ENCODE data around the gene TBXAS1.

The TBXAS1 gene

DNA sequence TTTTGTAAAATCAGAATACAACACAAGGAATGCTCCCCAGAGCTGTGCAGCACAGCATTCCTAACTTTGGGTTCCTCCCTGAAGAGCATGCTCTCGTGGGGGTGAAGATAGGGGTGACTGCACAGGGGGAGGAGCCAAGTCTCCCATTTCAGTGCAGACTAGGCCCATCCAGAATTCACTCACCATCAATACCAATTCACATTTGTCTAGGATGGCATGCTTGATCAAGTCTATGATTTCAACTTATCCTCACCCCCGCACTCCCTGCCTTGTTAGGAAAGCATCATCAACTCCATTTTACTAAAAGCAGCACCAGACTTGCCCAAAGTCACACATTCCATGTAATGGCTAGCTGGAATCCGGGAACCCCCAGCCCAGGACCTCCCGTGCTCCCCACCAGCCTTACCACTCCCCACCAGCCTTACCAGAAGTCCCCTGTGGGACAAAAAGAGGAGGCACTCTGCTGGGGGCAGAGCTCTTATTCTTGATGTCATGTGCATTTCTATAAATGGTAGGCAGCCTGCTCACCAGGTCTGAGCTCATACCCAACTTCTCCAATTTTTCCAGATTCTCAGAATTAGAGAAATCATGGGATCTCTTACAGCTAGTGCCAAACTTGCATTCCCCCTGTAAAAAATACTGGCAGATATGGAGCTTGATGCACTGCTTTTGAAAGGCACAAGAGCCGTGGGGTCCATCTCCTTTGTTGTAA, 227.5 kb downstream of the TBXAS1 start:
- no peak for DNase-seq

DNA sequence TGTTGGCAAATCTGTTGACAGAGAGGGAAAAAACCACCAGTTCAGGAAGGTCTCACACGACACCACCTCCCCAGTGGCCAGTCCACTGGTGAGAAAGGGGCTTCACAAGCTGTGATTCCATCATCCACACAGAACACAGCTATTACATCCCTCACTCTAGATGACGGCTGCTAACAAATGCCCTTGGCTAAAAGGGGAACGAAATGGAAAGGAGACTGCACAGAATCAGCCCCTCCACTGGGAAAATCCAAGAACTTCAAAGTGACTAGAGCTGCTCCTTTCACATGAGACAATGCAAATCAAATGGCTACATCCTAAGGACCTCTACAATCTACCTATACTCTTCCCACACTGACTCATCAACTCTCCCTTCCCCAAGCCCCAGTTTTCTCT, 228.1 kb downstream of the TBXAS1 start:
- no peak for DNase-seq

GRCh38 chr7:140058517-140058916, 229.5 kb downstream of the TBXAS1 start:
- DNase-seq: no peak

GRCh38 chr7:140059273-140060242, 230.5 kb downstream of the TBXAS1 start:
- peak; percentile 58 for DNase-seq

DNA sequence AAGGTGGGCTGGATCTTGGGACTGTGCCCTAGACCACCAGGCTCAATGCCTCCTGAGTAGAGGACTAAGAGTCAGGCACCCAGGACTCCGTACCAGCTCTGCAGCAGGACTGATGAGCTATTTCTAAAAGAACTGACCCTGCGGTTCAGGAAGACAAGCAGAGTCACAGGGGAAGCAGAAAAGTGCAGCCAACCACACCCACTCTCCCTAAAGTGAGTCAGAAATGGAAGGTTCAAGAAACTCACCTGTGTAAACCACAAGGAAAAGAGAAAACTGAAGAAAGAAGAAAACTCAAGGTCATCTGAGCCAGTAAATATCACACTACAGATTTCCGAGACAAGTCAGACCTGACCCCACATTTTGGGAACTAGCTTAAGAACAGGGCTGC, 231.2 kb downstream of the TBXAS1 start:
- no peak for DNase-seq

GRCh38 chr7:140060788-140061606, 231.9 kb downstream of the TBXAS1 start:
- peak; percentile 92 for DNase-seq

DNA sequence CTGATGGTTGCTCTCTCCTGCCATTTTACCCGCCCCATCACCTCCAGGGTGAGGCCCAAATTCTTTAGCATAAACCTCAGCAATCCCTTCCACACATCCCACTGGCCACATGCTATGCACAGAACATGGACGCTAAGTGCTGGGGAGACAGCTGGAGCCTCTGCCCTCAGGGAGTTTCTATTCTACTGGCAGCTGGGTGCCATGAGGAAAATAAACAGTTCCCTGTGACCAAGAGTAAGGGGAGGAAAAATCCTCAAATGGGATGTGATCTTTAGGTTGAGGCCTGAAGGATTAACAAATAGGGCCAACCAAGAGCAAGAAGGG, 232.5 kb downstream of the TBXAS1 start:
- no peak for DNase-seq

DNA sequence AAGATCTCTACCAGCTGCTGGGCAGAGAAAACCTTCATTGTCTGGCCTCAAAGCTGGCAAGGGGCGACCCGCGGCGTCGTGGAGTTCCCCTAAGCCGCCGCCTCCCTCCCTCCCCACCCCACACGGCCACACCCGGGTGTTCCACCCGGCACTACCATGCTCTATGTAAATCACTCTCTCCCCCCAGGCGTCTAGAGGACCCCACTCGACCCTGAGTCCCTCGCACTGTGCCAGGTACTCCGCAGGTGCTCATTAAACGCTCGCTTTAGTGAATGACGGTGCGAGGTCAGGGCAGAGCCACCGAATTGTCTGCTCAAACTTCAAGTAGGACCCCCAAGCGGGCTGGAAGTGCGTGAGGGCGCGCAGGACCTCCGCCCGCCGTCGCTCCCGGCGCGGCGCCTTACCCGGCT, 233.1 kb downstream of the TBXAS1 start:
- peak; percentile 23 for DNase-seq

GRCh38 chr7:140062528-140063299, 233.7 kb downstream of the TBXAS1 start, which contains the start of gene PARP12:
PARP12 (minus strand) TSS chr7:140062951; CDS start chr7:140062847, 104 bp downstream.
- peak; percentile 71 for DNase-seq

- no peak for DNase-seq
These were observed 238.0 kb downstream of the TBXAS1 start for GRCh38 chr7:140067052-140067451.

GRCh38 chr7:140068033-140068432, 239.0 kb downstream of the TBXAS1 start:
- no peak for DNase-seq

DNA sequence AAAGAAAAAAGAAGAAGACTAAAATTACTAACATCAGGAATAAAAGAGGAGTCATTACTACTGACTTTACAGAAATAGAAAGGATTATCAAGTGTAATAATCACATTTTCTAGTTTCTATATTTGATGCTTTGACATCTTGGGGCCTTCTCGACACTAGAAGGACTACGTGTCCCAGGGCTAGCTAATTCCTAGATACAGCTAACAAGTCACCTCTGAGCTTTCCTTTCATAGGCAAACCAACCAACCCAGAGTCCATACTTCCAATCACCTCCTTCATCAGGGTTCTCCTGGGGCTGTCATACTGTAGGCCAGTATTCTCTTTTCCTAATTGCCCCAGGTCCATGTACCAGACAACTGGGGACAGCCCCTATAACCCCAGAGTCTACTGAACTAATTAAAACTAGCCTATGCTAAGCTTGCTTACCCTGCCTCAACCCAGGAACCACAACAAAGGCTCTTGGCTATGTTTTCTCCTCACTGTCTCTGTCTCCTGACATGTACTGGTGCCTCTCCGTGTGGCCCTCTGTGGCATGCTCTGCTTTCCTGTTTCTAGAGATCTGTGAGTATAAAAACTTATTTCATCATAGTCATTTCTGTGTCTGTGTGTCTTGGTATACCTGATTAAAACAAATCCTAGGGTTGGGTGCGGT, 240.4 kb downstream of the TBXAS1 start:
- DNase-seq: no peak
